SK-N-MC (cell line): Measurements from ENCODE around the gene PRICKLE4.

Source experiments
- EZH2 ChIP-seq: fragments of 200-600 bp; sonication (generic); IDR thresholded peaks from one replicate; pipeline ENCODE4 v1.6.1; 2017; ENCODE audit warnings: antibody characterized with exemption
- POLR2AphosphoS5 ChIP-seq: IDR thresholded peaks from 2 replicates; pipeline ENCODE4 v1.6.1; 2012; ENCODE audit warnings: mild to moderate bottlenecking, low read depth, low read length, borderline replicate concordance

- TF ChIP-seq POLR2AphosphoS5 = no peak
- TF ChIP-seq EZH2 = no peak
Observed at GRCh38 chr6:41811095-41811494, 30.5 kb downstream of the PRICKLE4 start.
